ENCODE measurements around the gene LCLAT1.
A peak's percentile ranks its signal among the peaks of the same experiment; 100 is the strongest.
"Not testable (repeated sequence)": the region's sequence is repeated elsewhere in the genome, so short reads cannot be mapped to it uniquely, and the experiment has no call there.

The LCLAT1 gene

DNA sequence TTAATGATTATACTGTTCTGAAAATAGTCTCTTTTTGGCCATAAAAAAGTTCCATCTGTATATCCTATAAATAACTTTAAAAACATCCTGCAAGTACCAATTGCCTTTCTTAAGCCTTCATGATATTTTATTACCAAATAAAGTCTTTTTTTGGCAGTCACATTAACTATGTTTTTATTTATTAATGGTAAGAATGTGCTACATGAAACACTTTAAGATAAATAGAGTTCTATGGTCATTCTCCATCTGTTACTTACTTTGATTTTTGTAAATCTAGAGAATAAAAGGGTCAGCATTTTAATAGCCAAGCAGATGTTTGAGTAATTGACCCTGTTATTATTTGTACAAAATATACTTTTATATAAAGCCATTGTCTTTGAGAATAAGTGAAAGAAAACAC is 52.6 kb downstream of the LCLAT1 start:
- H3K9ac ChIP-seq (ENCODE audit: low read depth in 1 of 2, low read length in 2 of 2) = no peak overlapping the region
- peaks cover 4 to 8% of the 10 kb centered on the region in 2 donors for H3K9me3 ChIP-seq (ENCODE audit: control insufficient read depth in 2 of 2, low read length in 2 of 2)
- no peak overlapping the region for H3K4me3 ChIP-seq (ENCODE audit: low read length in 2 of 2)
- H3K27ac ChIP-seq (ENCODE audit: low read depth in 2 of 2, low read length in 2 of 2) = no peak overlapping the region
- H3K4me1 ChIP-seq (ENCODE audit: control insufficient read depth in 2 of 2, insufficient read depth in 2 of 2, low read length in 2 of 2) = peaks cover 4 to 5% of the 10 kb centered on the region in 2 donors
- H3K27me3 ChIP-seq (ENCODE audit: control insufficient read depth in 2 of 2, insufficient read depth in 2 of 2, low read length in 2 of 2) = no peaks in the 10 kb centered on the region
- no peaks in the 10 kb centered on the region for H3K36me3 ChIP-seq (ENCODE audit: control insufficient read depth in 2 of 2, insufficient read depth in 2 of 2, low read length in 2 of 2)

DNA sequence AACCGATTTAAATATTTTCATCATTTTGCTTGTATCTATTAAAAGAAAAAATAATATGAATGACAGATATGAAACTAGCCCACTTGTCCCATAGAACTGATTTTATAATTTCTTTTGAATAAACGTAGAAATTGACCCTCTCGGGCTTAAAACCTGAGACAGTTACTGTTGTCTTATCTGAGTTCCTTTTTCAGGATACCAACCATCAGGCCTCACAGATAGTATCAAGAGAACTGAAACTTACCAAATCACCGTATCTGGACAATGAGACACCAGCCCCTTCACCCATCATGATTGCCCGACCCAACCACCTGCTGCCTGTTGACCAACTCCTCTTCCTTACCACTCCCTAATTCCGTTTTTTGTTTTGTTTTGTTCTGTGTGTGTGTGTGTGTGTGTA is 53.7 kb downstream of the LCLAT1 start:
- H3K9me3 ChIP-seq (ENCODE audit: control insufficient read depth in 2 of 2, low read length in 2 of 2) = peaks cover 4 to 8% of the 10 kb centered on the region in 2 donors
- H3K27ac ChIP-seq (ENCODE audit: low read depth in 2 of 2, low read length in 2 of 2) = no peak overlapping the region
- no peak overlapping the region for H3K9ac ChIP-seq (ENCODE audit: low read depth in 1 of 2, low read length in 2 of 2)
- peaks cover 4 to 5% of the 10 kb centered on the region in 2 donors for H3K4me1 ChIP-seq (ENCODE audit: control insufficient read depth in 2 of 2, insufficient read depth in 2 of 2, low read length in 2 of 2)
- H3K4me3 ChIP-seq (ENCODE audit: low read length in 2 of 2) = no peak overlapping the region
- H3K27me3 ChIP-seq (ENCODE audit: control insufficient read depth in 2 of 2, insufficient read depth in 2 of 2, low read length in 2 of 2) = no peaks in the 10 kb centered on the region
- H3K36me3 ChIP-seq (ENCODE audit: control insufficient read depth in 2 of 2, insufficient read depth in 2 of 2, low read length in 2 of 2) = no peaks in the 10 kb centered on the region

DNA sequence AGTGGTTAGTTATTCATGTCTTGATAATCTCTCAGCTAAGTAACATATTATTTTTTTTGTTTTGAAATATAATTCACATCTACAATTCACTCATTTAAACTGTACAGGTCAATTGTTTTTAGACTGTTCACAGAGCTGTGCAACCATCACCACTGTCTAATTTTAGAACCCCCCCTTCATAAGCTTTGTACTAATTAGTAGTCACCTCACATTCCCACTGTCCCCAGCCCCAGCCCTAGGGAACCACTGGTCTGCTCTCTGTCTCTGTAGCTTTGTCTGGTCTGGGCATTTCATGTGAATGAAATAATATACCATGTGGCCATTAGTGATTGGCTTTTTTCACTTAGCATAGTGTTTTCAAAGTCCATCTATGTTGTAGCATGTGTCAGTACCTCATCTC is 55.3 kb downstream of the LCLAT1 start:
- Histone ChIP-seq H3K4me3 (ENCODE audit: low read length in 2 of 2) (no peak overlapping the region), H3K36me3 (ENCODE audit: control insufficient read depth in 2 of 2, insufficient read depth in 2 of 2, low read length in 2 of 2) (no peaks in the 10 kb centered on the region), H3K9ac (ENCODE audit: low read depth in 1 of 2, low read length in 2 of 2) (no peak overlapping the region), H3K4me1 (ENCODE audit: control insufficient read depth in 2 of 2, insufficient read depth in 2 of 2, low read length in 2 of 2) (peaks cover 4 to 5% of the 10 kb centered on the region in 2 donors), H3K9me3 (ENCODE audit: control insufficient read depth in 2 of 2, low read length in 2 of 2) (peaks cover 4 to 8% of the 10 kb centered on the region in 2 donors), H3K27me3 (ENCODE audit: control insufficient read depth in 2 of 2, insufficient read depth in 2 of 2, low read length in 2 of 2) (no peaks in the 10 kb centered on the region), H3K27ac (ENCODE audit: low read depth in 2 of 2, low read length in 2 of 2) (no peak overlapping the region)

DNA sequence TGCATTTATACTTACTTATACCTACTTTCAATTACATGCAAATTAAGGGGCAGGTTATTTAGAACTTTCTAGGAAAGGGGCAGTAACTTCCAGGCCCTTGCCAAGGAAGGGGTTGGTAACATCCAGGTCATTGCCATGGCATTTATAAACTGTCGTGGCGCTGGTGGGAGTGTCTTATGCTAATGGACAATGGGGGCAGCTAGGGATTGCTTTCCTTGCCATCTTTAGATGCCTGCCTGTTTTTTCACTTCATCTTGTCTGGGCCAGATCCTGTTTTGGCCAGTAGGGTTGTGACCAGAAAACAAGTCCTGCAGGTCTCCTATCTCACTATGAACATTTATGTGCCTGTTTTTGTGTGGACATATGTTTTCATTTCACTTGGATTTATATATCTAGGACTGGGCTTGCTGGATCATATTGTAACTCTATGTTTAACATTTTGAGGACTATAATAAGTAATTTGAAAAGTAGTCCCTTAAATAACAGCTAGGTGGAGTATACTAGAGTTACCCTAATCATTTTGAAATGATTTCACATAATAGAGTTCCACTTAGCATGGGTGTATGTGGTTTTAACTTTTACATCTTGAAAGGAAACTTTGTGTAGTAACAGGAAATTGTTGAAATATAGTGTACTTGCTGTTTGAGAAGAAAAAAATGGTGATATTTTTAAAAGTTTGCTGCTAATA is 56.1 kb downstream of the LCLAT1 start:
- Histone ChIP-seq H3K27ac (ENCODE audit: low read depth in 2 of 2, low read length in 2 of 2) (no peak overlapping the region), H3K9ac (ENCODE audit: low read depth in 1 of 2, low read length in 2 of 2) (no peak overlapping the region), H3K4me3 (ENCODE audit: low read length in 2 of 2) (no peak overlapping the region), H3K27me3 (ENCODE audit: control insufficient read depth in 2 of 2, insufficient read depth in 2 of 2, low read length in 2 of 2) (no peaks in the 10 kb centered on the region), H3K4me1 (ENCODE audit: control insufficient read depth in 2 of 2, insufficient read depth in 2 of 2, low read length in 2 of 2) (peaks cover 4 to 5% of the 10 kb centered on the region in 2 donors), H3K9me3 (ENCODE audit: control insufficient read depth in 2 of 2, low read length in 2 of 2) (peaks cover 4 to 5% of the 10 kb centered on the region in 2 donors), H3K36me3 (ENCODE audit: control insufficient read depth in 2 of 2, insufficient read depth in 2 of 2, low read length in 2 of 2) (no peaks in the 10 kb centered on the region)

DNA sequence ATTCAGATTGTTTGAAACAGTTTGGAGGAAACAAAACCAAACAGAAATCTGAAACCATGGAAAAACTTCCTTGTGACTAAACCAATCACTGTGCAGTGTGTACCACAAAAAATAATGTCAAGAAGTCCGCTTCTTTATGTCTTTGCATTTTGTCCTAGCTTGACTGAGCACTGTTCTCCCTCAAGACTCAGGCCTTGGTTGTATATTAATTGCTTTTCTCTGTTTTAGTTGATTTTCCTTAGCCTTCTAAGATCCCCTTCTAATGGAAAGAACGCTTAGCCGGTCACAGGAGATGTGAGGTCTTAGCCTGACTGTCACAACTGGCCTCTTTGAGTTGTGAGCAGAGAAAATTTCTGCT is 56.6 kb downstream of the LCLAT1 start:
- Histone ChIP-seq H3K4me1 (ENCODE audit: control insufficient read depth in 2 of 2, insufficient read depth in 2 of 2, low read length in 2 of 2) (peaks cover 4 to 5% of the 10 kb centered on the region in 2 donors), H3K9ac (ENCODE audit: low read depth in 1 of 2, low read length in 2 of 2) (no peak overlapping the region), H3K27ac (ENCODE audit: low read depth in 2 of 2, low read length in 2 of 2) (peak overlapping the region; percentile 19 to 39), H3K4me3 (ENCODE audit: low read length in 2 of 2) (no peak overlapping the region), H3K27me3 (ENCODE audit: control insufficient read depth in 2 of 2, insufficient read depth in 2 of 2, low read length in 2 of 2) (no peaks in the 10 kb centered on the region), H3K9me3 (ENCODE audit: control insufficient read depth in 2 of 2, low read length in 2 of 2) (peaks cover 3 to 4% of the 10 kb centered on the region in 2 donors), H3K36me3 (ENCODE audit: control insufficient read depth in 2 of 2, insufficient read depth in 2 of 2, low read length in 2 of 2) (no peaks in the 10 kb centered on the region)

DNA sequence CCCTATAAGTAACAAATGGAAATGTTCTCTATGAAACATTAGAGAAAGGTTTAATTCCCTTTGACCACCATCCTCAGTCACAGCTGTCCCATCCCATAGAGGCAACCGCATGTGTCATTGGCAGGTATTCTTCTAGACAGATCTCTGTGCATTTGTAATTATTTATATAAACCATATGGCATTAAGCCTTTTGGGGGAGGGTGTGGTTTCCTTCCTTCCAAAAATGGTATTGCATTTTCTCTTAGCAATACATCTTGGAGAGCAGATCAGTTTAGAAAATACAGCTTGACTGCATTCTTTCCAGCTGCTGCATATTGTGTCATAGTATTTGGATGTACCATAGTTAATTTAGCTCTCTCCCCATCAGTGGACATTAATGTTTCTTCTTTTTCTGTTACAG is 57.7 kb downstream of the LCLAT1 start:
- Histone ChIP-seq H3K36me3 (ENCODE audit: control insufficient read depth in 2 of 2, insufficient read depth in 2 of 2, low read length in 2 of 2) (no peaks in the 10 kb centered on the region), H3K4me1 (ENCODE audit: control insufficient read depth in 2 of 2, insufficient read depth in 2 of 2, low read length in 2 of 2) (peaks cover 4 to 5% of the 10 kb centered on the region in 2 donors), H3K27me3 (ENCODE audit: control insufficient read depth in 2 of 2, insufficient read depth in 2 of 2, low read length in 2 of 2) (no peaks in the 10 kb centered on the region), H3K27ac (ENCODE audit: low read depth in 2 of 2, low read length in 2 of 2) (no peak overlapping the region), H3K4me3 (ENCODE audit: low read length in 2 of 2) (no peak overlapping the region), H3K9ac (ENCODE audit: low read depth in 1 of 2, low read length in 2 of 2) (no peak overlapping the region), H3K9me3 (ENCODE audit: control insufficient read depth in 2 of 2, low read length in 2 of 2) (peaks cover 3 to 4% of the 10 kb centered on the region in 2 donors)

DNA sequence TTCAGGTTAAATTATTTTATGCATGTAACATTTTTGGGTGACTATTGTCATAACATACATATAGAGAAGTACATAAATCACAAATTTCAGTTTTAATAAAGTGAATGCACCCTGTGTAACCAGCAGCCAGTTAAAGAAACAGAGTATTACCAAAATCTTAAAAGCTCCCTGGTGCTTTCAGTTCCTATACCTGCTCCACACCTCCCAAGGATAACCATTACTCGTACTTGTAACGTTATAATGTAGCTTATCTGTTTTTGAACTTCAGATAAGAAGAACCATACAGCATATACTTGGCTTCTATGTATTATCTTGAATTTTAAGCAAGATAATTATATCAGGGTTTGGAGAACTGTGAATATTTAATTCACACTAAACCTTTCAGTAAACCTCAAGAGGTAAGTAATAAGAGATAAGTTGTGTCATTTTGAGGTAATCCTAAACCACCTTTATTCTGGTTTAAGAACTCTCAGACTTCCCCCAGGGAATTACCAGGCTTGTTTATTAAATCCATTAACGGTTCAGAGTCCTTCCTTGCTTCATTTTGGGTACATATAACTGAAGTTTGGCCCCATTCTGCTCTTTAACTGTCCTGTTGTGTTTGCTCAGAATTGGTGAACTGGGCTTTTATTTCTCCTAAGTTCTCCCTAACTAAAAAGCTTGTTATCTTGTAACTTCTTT is 58.6 kb downstream of the LCLAT1 start:
- no peaks in the 10 kb centered on the region for H3K27me3 ChIP-seq (ENCODE audit: control insufficient read depth in 2 of 2, insufficient read depth in 2 of 2, low read length in 2 of 2)
- H3K4me1 ChIP-seq (ENCODE audit: control insufficient read depth in 2 of 2, insufficient read depth in 2 of 2, low read length in 2 of 2) = peaks cover 4 to 5% of the 10 kb centered on the region in 2 donors
- no peak overlapping the region for H3K4me3 ChIP-seq (ENCODE audit: low read length in 2 of 2)
- H3K36me3 ChIP-seq (ENCODE audit: control insufficient read depth in 2 of 2, insufficient read depth in 2 of 2, low read length in 2 of 2) = no peaks in the 10 kb centered on the region
- no peak overlapping the region for H3K27ac ChIP-seq (ENCODE audit: low read depth in 2 of 2, low read length in 2 of 2)
- peaks cover 3 to 4% of the 10 kb centered on the region in 2 donors for H3K9me3 ChIP-seq (ENCODE audit: control insufficient read depth in 2 of 2, low read length in 2 of 2)
- no peak overlapping the region for H3K9ac ChIP-seq (ENCODE audit: low read depth in 1 of 2, low read length in 2 of 2)

DNA sequence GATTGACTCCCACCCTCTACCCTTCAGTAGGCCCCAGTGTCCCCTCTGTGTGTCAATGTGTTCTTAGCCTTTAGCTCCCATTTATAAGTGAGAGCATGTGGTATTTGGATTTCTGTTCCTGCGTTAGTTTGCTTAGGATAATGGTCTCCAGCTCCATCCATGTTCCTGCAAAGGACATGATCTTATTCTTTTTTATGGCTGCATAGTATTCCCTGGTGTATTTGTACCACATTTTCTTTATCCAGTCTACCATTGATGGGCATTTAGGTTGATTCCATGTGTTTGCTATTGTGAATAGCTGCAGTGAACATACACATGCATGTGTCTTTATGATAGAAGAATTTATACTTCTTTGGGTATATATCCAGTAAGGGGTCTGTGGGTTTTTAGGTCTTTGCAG is 60.4 kb downstream of the LCLAT1 start:
- not testable (repeated sequence) for H3K4me1 ChIP-seq (ENCODE audit: control insufficient read depth in 2 of 2, insufficient read depth in 2 of 2, low read length in 2 of 2); H3K36me3 ChIP-seq (ENCODE audit: control insufficient read depth in 2 of 2, insufficient read depth in 2 of 2, low read length in 2 of 2)

DNA sequence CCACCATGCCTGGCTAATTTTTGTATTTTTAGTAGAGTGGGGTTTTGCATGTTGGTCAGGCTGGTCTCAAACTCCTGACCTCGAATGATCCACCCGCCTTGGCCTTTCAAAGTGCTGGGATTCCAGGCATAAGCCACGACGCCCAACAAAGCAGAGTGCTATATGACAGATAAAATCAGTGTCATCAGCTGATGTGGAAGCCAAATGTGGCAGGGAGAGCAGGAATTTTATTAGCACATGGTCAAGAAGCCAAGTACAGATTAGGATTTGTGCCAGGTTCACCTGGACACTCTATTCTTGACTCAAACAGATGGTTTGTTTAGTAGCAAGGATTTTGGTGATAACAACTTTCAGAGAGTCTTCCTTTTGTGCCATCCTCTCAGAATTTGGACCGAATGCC is 62.7 kb downstream of the LCLAT1 start:
- Histone ChIP-seq H3K9ac (ENCODE audit: low read depth in 1 of 2, low read length in 2 of 2) (no peak overlapping the region), H3K9me3 (ENCODE audit: control insufficient read depth in 2 of 2, low read length in 2 of 2) (no peaks in the 10 kb centered on the region), H3K36me3 (ENCODE audit: control insufficient read depth in 2 of 2, insufficient read depth in 2 of 2, low read length in 2 of 2) (no peaks in the 10 kb centered on the region), H3K4me3 (ENCODE audit: low read length in 2 of 2) (no peak overlapping the region), H3K27me3 (ENCODE audit: control insufficient read depth in 2 of 2, insufficient read depth in 2 of 2, low read length in 2 of 2) (no peaks in the 10 kb centered on the region), H3K27ac (ENCODE audit: low read depth in 2 of 2, low read length in 2 of 2) (no peak overlapping the region), H3K4me1 (ENCODE audit: control insufficient read depth in 2 of 2, insufficient read depth in 2 of 2, low read length in 2 of 2) (peaks cover 0 to 6% of the 10 kb centered on the region in 2 donors)

More for the DNA sequence above, 60.4 kb downstream of the LCLAT1 start:
- not testable (repeated sequence) for H3K4me3 ChIP-seq (ENCODE audit: low read length in 2 of 2); H3K9ac ChIP-seq (ENCODE audit: low read depth in 1 of 2, low read length in 2 of 2); H3K27ac ChIP-seq (ENCODE audit: low read depth in 2 of 2, low read length in 2 of 2); H3K9me3 ChIP-seq (ENCODE audit: control insufficient read depth in 2 of 2, low read length in 2 of 2); H3K27me3 ChIP-seq (ENCODE audit: control insufficient read depth in 2 of 2, insufficient read depth in 2 of 2, low read length in 2 of 2)

DNA sequence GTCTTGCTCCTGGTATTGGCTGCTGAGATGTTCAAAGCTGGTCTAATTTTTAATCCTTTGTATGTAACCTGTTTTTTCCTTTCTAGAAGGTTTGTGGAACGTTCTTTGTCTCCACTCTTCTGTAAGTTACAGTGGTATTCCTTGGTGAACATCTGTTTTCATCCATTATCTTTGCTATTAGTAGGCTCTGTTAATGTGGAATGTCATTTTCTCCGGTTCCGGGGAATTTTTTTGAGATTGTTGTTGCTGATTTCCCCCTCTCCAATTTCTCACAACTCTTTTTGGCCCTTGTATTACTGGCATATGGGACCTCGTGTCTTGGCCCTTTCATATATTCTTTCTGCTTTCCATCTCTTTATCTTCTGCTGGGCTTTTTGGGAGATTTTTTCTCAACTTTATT is 63.4 kb downstream of the LCLAT1 start:
- H3K9ac ChIP-seq (ENCODE audit: low read depth in 1 of 2, low read length in 2 of 2) = no peak overlapping the region
- H3K27ac ChIP-seq (ENCODE audit: low read depth in 2 of 2, low read length in 2 of 2) = no peak overlapping the region
- H3K4me1 ChIP-seq (ENCODE audit: control insufficient read depth in 2 of 2, insufficient read depth in 2 of 2, low read length in 2 of 2) = peaks cover 0 to 6% of the 10 kb centered on the region in 2 donors
- H3K9me3 ChIP-seq (ENCODE audit: control insufficient read depth in 2 of 2, low read length in 2 of 2) = no peaks in the 10 kb centered on the region
- H3K27me3 ChIP-seq (ENCODE audit: control insufficient read depth in 2 of 2, insufficient read depth in 2 of 2, low read length in 2 of 2) = no peaks in the 10 kb centered on the region
- H3K4me3 ChIP-seq (ENCODE audit: low read length in 2 of 2) = no peak overlapping the region
- no peaks in the 10 kb centered on the region for H3K36me3 ChIP-seq (ENCODE audit: control insufficient read depth in 2 of 2, insufficient read depth in 2 of 2, low read length in 2 of 2)
